ENCODE measurements around the gene UBAP1L.
"Not testable (repeated sequence)": the region's sequence is repeated elsewhere in the genome, so short reads cannot be mapped to it uniquely, and the experiment has no call there.

UBAP1L gene

GRCh38 chr15:65082303-65082953 lies 32.6 kb downstream of the UBAP1L start:
- no peak for DNase-seq

DNA sequence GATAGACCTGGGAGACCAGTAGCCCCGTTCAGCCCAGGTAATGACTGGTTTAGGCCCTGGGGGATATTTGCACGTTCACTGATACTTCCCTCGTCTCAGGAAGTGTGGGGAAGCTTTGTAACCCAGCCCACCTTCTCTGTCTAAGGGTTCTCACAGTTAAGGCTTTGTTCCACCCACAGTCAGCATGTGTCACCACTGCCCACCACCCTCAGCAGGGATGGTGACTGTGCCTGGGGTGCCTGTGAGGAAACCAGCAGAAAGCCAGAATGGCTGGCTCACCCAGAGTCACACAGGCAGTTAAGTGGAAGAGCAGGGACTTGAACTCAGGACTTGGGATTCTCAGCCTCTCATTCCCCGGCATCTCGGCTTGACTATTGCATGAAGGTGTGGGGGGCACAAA lies 33.2 kb downstream of the UBAP1L start:
- DNase-seq = no peak

DNA sequence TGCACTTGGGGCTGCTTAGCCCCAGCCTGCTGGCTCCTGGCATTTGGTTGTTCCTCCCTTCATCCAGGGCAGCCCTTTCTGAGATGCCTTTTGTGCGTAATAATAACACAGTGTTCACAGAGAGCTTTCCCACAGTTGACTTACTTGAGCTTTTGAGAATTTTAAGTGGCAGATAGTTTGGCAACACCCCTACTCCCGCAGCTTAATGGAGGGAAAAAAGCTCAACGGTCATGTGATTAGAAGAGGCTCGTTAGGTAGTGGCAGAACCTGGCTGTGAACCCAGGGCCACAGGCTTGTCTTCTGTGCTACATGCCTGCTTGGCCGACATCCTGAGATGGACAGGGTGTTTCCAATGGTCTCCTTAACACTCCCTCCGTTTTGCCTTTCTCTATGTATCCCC lies 33.7 kb downstream of the UBAP1L start:
- no peak for DNase-seq

GRCh38 chr15:65079580-65079979 lies 35.4 kb downstream of the UBAP1L start:
- DNase-seq = no peak

GRCh38 chr15:65077981-65078352 lies 37.0 kb downstream of the UBAP1L start:
- DNase-seq = no peak

GRCh38 chr15:65077291-65077980 lies 37.6 kb downstream of the UBAP1L start:
- no peak for DNase-seq

DNA sequence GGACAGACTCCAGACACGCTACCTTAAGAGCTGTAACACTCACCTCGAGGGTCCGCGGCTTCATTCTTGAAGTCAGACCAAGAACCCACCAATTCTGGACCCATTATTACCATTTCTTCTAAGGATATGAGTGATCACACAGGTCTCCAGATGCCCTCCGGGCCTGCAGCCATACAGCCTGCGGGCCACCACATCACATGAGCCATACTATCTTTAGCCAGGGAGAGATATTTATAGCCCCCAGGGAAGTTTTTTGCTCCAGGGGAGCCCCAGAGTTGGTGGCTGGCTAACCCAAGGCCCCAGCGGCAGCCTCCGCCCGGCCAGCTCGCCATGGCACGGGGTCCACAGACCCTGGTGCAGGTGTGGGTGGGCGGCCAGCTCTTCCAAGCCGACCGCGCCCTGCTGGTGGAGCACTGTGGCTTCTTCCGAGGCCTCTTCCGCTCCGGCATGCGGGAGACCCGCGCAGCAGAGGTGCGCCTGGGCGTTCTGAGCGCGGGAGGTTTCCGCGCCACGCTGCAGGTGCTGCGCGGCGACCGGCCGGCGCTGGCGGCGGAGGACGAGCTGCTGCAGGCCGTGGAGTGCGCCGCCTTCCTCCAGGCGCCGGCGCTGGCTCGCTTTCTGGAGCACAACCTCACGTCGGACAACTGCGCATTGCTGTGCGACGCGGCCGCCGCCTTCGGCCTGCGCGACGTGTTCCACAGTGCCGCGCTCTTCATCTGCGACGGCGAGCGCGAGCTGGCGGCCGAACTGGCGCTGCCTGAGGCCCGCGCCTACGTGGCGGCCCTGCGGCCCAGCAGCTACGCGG lies 38.3 kb downstream of the UBAP1L start, which contains the start of gene KBTBD13:
Gene KBTBD13 (plus strand): TSS at position 261 of the 805 bp plus-strand sequence. CDS start 70 bp downstream, at position 331.
- no peak for DNase-seq

DNA sequence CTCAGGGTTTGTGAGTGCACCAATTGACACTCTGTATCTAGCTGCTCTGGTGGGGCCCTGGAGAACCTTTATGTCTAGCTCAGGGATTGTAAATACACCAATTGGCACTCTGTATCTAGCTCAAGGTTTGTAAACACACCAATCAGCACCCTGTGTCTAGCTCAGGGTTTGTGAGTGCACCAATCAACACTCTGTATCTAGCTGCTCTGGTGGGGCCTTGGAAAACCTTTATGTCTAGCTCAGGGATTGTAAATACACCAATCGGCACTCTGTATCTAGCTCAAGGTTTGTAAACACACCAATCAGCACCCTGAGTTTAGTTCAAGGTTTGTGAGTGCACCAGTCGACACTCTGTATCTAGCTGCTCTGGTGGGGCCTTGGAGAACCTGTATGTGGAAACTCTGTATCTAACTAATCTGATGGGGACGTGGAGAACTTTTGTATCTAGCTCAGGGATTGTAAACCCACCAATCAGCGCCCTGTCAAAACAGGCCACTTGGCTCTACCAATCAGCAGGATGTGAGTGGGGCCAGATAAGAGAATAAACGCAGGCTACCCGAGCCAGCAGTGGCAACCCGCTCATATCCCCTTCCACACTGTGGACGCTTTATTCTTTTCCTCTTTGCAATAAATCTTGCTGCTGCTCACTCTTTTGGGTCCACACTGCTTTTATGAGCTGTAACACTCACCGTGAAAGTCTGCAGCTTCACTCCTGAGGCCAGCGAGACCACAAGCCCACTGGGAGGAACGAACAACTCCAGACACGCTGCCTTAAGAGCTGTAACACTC lies 39.2 kb downstream of the UBAP1L start:
- not testable (repeated sequence) for DNase-seq

DNA sequence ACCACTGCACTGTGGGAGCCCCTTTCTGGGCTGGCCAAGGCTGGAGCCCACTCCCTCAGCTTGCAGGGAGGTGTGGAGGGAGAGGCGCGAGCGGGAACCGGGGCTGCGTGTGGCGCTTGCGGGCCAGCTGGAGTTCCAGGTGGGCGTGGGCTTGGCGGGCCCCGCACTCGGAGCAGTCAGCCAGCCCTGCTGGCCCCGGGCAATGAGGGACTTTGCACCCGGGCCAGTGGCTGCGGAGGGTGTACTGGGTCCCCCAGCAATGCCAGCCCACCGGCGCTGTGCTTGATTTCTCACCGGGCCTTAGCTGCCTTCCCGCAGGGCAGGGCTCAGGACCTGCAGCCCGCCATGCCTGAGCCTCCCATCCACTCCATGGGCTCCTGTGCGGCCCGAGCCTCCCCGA lies 40.1 kb downstream of the UBAP1L start:
- not testable (repeated sequence) for DNase-seq

- DNase-seq = no peak
Observed at GRCh38 chr15:65072617-65073016, 42.4 kb downstream of the UBAP1L start.

GRCh38 chr15:65072027-65072426 lies 43.0 kb downstream of the UBAP1L start:
- DNase-seq = no peak

GRCh38 chr15:65071381-65071811 lies 43.6 kb downstream of the UBAP1L start:
- no peak for DNase-seq

- DNase-seq = no peak
Observed at GRCh38 chr15:65069779-65070546, 45.0 kb downstream of the UBAP1L start.

DNA sequence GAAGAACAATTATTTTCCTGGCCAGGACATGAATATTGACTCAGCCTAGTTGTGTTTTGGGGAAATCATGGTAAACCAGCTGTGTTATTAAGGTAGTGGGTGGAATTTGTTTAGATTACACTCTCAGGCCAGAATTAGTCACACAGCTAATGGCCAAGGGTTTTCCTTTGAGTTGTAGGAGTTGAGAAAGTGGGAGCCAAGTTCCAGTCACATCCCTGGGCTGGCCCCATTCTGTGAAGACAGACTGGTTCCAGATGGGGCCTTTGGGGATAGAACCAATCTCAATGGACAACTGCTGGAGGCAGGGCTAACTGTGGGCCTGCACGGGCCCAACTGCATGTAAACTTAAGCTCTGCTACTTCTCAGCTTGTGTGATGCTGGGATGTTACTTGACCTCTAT lies 45.8 kb downstream of the UBAP1L start:
- no peak for DNase-seq

GRCh38 chr15:65068403-65068788 lies 46.6 kb downstream of the UBAP1L start:
- DNase-seq = no peak

DNA sequence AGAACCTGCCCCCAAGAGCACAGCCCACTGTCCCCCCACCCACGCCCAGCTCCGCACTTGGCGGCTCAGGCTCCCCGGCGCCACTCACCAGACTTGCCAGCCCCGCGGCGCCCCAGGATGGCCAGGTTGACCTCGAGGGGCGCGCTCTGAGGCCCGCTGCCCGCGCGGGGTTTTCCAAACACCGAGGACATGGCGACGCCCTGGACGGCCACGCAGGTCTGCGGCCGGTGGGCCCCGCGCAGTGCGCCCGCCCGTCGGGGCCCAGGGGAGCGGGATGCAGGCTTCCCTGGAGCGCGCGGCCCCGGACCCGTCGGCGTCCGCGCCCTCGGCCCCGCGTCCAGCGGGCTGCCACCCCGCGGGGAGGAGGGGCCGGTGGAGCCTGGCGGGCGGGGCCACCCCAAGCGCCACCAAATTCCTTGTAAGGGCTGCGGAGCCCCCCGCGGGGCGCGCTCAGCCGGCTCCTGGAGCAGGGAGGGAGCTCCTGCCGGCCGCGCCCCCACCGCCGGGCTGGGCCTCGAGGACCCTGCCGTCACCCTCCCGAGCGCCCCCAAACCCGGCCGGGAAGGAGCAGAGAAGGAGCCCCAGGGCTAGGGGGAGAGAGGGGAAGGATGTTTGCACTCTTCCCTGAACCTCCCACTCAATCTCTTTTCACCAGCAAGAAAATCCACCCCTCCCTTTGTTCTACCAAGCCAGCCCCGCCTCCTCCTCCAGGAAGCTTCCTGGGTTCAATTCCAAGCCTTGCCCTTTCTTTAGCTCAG lies 47.2 kb downstream of the UBAP1L start, which contains the start of gene RASL12:
Gene RASL12 (minus strand): TSS at position 347 of the 758 bp plus-strand sequence. CDS start 156 bp downstream, at position 191.
- DNase-seq = no peak

DNA sequence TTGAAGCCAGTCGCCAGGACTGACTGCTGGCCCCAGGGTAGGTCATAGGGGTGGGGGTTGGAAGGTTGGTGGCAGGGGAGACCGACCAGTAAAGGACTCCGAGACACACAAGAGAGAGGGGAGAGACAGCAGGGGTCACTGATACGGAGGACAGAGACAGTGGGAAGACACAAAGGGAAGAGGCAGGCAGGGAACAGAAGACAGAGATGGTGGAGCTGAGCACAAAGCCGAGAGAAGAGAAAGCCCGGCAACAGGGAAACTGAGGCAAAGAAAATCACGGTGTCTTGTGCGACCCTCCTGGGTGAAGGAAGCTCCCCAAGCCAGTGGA lies 47.7 kb downstream of the UBAP1L start:
- no peak for DNase-seq

- no peak for DNase-seq
Observed at GRCh38 chr15:65066635-65067316, 48.2 kb downstream of the UBAP1L start.

DNA sequence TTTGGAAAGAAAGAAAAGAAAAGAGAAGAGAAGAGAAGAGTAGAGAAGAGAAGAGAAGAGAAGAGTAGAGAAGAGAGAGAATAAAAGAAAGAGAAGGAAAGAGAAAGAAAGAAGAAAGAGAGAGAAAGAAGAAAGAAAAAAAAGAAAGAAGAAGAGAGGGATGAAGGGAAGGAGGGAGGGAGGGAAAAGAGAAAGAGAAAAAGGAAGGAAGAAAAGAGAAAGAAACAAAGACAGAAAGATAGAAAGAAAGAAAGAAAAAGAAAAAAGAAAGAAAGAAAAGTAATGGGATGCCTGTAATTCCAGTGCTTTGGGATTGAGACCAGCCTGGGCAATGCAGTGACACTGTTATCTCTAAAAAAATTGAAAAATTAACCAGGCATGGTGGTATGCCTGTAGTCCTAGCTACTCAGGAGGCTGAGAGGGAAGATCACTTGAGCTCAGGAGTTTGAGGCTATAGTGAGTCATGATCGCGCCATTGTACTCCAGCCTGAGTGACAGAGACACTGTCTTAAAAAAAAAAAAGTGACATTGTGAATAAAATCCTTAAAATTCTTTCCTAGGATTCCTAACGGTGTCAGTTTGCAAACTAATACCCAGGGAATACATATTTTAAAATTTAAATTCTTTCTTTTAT lies 48.9 kb downstream of the UBAP1L start:
- no peak for DNase-seq

DNA sequence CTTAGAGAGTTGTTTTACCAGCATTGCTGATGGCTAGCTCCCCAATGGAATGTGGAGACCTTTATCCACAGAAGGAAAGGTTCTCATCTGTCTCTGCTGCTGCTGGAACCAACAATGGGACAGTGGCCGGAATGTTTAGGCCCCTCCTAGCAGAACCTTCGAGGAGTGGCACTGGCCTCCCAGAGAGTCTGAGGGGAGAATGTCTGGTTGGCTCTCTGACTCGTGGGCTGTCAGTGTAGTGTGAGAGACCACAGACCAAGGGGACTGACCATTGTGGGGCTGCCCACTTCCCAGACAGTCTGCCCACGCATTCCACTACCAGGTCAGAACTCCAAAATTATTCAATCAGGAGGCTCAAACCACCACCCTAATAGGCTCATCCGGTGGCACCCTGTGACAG lies 52.3 kb downstream of the UBAP1L start:
- no peak for DNase-seq
